Measurements from ENCODE around the gene PLEKHG4B. TPM values are rescaled to one million over a fixed set of nuclear protein-coding genes. Genes with fewer than 3 reads are reported as not detected.

The PLEKHG4B gene
- total RNA-seq, 1 experiment from 2014 or later: 0.02 TPM

DNA sequence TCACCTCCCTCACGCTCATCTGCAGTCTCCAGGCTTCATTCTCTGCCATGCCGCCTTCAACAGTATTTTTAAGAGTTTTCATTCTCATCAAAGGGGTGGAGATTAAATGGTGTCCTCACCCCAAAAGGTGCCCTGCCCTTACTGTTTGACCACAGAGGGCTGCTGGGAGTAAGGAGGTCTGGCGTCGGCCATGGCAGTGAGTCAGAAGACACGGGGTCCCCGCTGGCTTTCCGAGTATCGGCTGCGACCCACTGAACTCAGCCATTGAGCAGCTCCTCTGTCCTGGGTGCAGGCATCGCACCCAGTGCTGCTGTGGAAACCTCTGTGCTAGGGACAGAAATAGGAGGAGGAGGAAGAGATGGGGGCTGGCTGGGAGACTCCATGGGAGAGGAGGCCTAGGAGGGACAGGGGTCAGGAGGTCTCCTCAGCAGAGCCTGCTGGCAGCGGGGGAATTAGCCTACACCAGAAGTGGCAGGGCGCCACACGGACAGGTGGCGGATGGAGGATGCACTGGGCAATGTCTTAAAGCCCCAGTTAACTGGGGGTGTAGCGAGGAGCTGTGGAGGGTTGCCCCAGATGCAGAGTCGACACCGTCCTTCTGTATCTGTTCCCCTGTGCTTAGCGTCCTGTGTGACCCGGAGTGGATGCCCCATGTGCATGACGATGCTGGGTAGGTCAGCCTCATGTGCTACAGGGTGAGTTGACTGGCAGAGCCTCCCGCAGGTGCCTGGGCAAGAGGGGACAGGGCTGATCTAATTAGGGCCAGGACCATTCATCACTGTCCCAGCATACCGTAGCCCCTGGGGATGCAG is 15.4 kb upstream of the PLEKHG4B start:
- no peaks in the 10 kb centered on the region for H3K36me3 ChIP-seq (ENCODE audit: control insufficient read depth in 1 of 2, insufficient read depth in 2 of 2, low read length in 2 of 2)
- no peak overlapping the region for H3K9ac ChIP-seq (ENCODE audit: low read length)
- no peak overlapping the region for H2AFZ ChIP-seq (ENCODE audit: low read depth, low read length, poor library complexity, severe bottlenecking)
- H3K27ac ChIP-seq (ENCODE audit: low read depth, low read length): no peak overlapping the region
- BruUV-seq (replicated peaks): no TSS peak
- ChIA-PET POLR2A (no interaction called here), RAD21 (ENCODE audit: low non-redundant PET in 1 of 2, low total read pairs in 2 of 2, uncharacterized antibody in 2 of 2, unreplicated experiment in 2 of 2) (no interaction called here), CTCF (no interaction called here)
- H3K27me3 ChIP-seq (ENCODE audit: insufficient read depth, low read length): no peaks in the 10 kb centered on the region; the same call in 1 of the 2 replicates
- H3K79me2 ChIP-seq (ENCODE audit: insufficient read depth, low read length): no peaks in the 10 kb centered on the region
- H3K4me1 ChIP-seq (ENCODE audit: control insufficient read depth in 1 of 2, insufficient read depth in 2 of 2, low read length in 2 of 2): peaks cover 0 to 7% of the 10 kb centered on the region in 2 experiments; a peak in 1 of 4 replicates
- no peaks in the 10 kb centered on the region for H3K9me3 ChIP-seq (ENCODE audit: control insufficient read depth in 1 of 2, insufficient read depth in 1 of 2, low read depth in 1 of 2, low read length in 2 of 2)
- no peak for DNase-seq (ENCODE audit: low read depth, low spot score)
- no peaks in the 10 kb centered on the region for H3K9me2 ChIP-seq (ENCODE audit: insufficient read depth)
- intact Hi-C loops (cut with micrococcal nuclease): no loop called here
- no peak overlapping the region for H3K4me2 ChIP-seq (ENCODE audit: low read length)
- H3K4me3 ChIP-seq (replicated peaks in 1 of 2; ENCODE audit: low read depth in 1 of 2, low read length in 2 of 2): no peak overlapping the region
- no peak for TF ChIP-seq JUND (IDR thresholded peaks at IDR 0.05)
- no peak for TF ChIP-seq POLR2A (IDR thresholded peaks at IDR 0.05; ENCODE audit: borderline replicate concordance, extremely low read depth, insufficient read depth, insufficient read length)
- TF ChIP-seq CTCF (IDR thresholded peaks at IDR 0.05 in 2 of 3, conservative IDR thresholded peaks at IDR 0.05 in 1 of 3; ENCODE audit: borderline replicate concordance in 1 of 3, insufficient read depth in 1 of 3, low read depth in 2 of 3, low read length in 2 of 3): no peak
- no peak for TF ChIP-seq CEBPB (IDR thresholded peaks at IDR 0.05; ENCODE audit: low read depth)
- TF ChIP-seq, protein P1, sequence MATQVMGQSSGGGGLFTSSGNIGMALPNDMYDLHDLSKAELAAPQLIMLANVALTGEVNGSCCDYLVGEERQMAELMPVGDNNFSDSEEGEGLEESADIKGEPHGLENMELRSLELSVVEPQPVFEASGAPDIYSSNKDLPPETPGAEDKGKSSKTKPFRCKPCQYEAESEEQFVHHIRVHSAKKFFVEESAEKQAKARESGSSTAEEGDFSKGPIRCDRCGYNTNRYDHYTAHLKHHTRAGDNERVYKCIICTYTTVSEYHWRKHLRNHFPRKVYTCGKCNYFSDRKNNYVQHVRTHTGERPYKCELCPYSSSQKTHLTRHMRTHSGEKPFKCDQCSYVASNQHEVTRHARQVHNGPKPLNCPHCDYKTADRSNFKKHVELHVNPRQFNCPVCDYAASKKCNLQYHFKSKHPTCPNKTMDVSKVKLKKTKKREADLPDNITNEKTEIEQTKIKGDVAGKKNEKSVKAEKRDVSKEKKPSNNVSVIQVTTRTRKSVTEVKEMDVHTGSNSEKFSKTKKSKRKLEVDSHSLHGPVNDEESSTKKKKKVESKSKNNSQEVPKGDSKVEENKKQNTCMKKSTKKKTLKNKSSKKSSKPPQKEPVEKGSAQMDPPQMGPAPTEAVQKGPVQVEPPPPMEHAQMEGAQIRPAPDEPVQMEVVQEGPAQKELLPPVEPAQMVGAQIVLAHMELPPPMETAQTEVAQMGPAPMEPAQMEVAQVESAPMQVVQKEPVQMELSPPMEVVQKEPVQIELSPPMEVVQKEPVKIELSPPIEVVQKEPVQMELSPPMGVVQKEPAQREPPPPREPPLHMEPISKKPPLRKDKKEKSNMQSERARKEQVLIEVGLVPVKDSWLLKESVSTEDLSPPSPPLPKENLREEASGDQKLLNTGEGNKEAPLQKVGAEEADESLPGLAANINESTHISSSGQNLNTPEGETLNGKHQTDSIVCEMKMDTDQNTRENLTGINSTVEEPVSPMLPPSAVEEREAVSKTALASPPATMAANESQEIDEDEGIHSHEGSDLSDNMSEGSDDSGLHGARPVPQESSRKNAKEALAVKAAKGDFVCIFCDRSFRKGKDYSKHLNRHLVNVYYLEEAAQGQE (IDR thresholded peaks at IDR 0.05; ENCODE audit: low read depth): no peak
- no peak for TF ChIP-seq YY1 (IDR thresholded peaks at IDR 0.05; ENCODE audit: extremely low read depth, insufficient replicate concordance, low read depth, low read length)
- TF ChIP-seq, protein P2, sequence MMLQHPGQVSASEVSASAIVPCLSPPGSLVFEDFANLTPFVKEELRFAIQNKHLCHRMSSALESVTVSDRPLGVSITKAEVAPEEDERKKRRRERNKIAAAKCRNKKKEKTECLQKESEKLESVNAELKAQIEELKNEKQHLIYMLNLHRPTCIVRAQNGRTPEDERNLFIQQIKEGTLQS (IDR thresholded peaks at IDR 0.05): no peak
- TF ChIP-seq ELF1 (IDR thresholded peaks at IDR 0.05; ENCODE audit: borderline replicate concordance, low read depth): no peak
- no peak for TF ChIP-seq ZNF274 (IDR thresholded peaks at IDR 0.05; ENCODE audit: low read depth, low read length)
- TF ChIP-seq RAD21 (IDR thresholded peaks at IDR 0.05; ENCODE audit: low read depth): no peak
- TF ChIP-seq CBX3 (IDR thresholded peaks at IDR 0.05; ENCODE audit: low read depth): no peak
- H4K20me1 ChIP-seq (ENCODE audit: insufficient read depth): no peaks in the 10 kb centered on the region
- ATAC-seq: no peak

All from HCT116 (cell line).